GM12865 (cell line): Measurements from ENCODE around the gene TREM2.
"Not testable (repeated sequence)": the region's sequence is repeated elsewhere in the genome, so short reads cannot be mapped to it uniquely, and the experiment has no call there.

Source experiments
- DNase-seq: peaks from one replicate; pipeline ENCODE4 v3.0.0; 2010; ENCODE audit warnings: low read depth
- H3K4me3 ChIP-seq: 2 replicates; pipeline ENCODE4 v1.5.1; 2011; ENCODE audit warnings: mild to moderate bottlenecking, low read depth, low read length, control low read depth
- CTCF ChIP-seq: IDR thresholded peaks from 2 replicates; pipeline ENCODE4 v1.5.1; 2011; ENCODE audit warnings: low read length, control low read depth, low read depth, inconsistent platforms; ENCODE audit not compliant: insufficient read depth; ENCODE audit errors: missing control alignments

TREM2 gene

GRCh38 chr6:41191569-41191968 lies 28.7 kb upstream of the TREM2 start:
- no peak overlapping the region for H3K4me3 ChIP-seq
- DNase-seq, result peak; percentile 61
- peak; percentile 51 for TF ChIP-seq CTCF

DNA sequence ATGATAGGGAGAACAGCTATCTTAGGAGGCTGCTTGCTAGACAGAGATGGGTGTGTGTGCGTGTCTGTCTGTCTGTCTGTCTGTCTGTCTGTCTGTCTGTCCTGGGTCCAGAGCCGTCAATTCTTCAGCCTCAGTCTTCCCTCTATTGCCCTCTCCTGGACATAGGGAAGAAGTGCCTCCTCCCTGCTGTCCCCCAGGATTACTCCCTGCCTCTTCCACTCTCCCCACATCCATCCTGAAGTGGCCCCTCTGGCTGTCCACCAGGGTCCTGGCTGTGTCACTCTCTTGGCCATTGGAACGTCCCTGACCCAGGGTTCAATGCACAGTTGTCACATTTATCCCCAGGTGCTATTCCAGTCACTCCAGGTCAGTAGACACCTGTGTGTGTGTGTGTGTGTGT lies 27.9 kb upstream of the TREM2 start:
- DNase-seq, result no peak
- no peak for TF ChIP-seq CTCF
- no peak overlapping the region for H3K4me3 ChIP-seq

DNA sequence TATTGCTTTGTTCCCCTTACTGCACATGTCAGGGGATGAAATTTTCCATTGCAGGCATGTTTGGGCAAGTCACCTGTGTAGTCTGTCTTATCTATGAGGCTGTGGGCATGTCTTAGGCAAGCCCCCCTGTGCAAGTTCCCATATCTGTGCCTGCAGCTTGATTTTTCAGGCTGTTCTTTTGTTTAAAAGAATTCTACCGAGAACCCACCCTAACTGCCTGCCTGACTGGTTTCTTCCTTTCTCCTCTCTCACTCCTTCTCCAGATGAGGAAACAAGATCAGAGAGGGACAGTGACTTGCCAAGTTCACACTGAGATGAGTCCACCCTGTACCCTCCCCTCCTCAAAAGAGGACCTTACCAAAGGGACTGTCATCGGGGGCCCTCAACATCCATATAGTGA lies 27.1 kb upstream of the TREM2 start:
- H3K4me3 ChIP-seq, result no peak overlapping the region
- DNase-seq, result no peak
- TF ChIP-seq CTCF, result no peak

DNA sequence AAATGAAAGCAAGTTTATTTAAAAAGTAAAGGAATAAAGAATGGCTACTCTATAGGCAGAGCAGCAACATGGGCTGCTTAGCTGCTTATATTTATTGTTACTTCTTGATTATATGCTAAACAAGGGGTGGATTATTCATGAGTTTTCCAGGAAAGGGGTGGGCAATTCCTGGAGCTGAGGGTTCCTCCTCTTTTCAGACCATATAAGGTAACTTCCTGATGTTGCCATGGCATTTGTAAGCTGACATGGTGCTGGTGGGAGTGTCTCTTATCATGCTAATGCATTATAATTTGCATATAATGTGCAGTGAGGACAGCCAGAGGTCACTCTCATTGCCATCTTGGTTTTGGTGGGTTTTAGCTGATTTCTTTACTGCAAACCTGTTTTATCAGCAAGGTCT lies 26.1 kb upstream of the TREM2 start:
- not testable (repeated sequence) for H3K4me3 ChIP-seq, DNase-seq

- no peak overlapping the region for H3K4me3 ChIP-seq
- no peak for DNase-seq
- no peak for TF ChIP-seq CTCF
Measured at GRCh38 chr6:41187924-41188886, 25.3 kb upstream of the TREM2 start.

GRCh38 chr6:41186031-41186562 lies 23.2 kb upstream of the TREM2 start:
- H3K4me3 ChIP-seq, result no peak overlapping the region
- no peak for TF ChIP-seq CTCF
- DNase-seq, result no peak

GRCh38 chr6:41184761-41185160 lies 21.8 kb upstream of the TREM2 start:
- H3K4me3 ChIP-seq, result no peak overlapping the region
- DNase-seq, result no peak
- no peak for TF ChIP-seq CTCF
